ENCODE data around the gene PDPR.

- no peak for TF ChIP-seq CTCF (conservative IDR thresholded peaks at IDR 0.05)
- TF ChIP-seq ZFX (IDR thresholded peaks at IDR 0.05) = no peak
Measured at GRCh38 chr16:70158261-70158939, 44.3 kb downstream of the PDPR start.
